Measurements from ENCODE around the gene SERPINE2.

The SERPINE2 gene

DNA sequence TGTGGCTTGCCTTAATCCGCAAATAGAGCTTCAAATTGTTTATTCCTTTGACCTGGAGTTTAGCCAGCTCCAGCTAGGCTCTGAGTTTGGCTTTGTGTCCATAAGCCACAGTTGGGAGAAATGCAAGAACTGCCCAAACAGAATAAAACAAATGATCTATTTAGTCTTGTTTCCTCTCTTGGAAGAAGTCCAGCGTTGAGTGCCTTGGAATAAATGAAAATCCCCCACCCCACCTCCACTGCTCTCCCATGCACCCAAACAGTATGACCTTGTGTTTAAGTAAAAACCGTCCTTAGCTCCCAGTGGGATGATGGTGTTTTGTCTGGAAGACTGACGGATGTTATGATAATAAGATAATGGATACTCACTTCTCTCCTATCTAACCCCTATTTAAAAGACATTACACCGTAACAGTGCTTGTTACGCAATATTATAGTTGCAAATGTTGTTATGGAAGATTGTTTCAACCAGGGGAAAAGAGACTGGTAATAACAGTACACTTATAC is 3.2 kb upstream of the SERPINE2 start:
- no peak for DNase-seq

DNA sequence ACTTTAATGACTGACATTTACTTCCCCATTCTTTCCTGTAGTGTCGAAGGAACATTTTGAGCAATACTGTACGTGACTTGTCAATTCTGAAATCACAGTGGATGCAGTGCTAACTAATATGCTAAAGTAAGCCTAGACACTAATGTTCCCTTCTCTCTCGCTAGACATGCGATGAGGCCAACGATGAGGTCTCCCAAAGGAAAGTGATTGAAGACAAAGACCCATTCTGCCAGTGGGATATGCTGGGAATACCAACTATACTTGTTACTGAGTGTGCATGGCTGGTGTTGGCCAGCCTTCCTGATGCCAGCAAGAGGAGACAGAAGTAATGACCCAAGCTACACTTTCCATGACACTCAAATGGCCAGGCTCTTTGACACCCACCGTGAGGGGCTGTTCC is 2.5 kb upstream of the SERPINE2 start:
- no peak for DNase-seq

GRCh38 chr2:224040753-224041152 is 1.7 kb upstream of the SERPINE2 start:
- no peak for DNase-seq

DNA sequence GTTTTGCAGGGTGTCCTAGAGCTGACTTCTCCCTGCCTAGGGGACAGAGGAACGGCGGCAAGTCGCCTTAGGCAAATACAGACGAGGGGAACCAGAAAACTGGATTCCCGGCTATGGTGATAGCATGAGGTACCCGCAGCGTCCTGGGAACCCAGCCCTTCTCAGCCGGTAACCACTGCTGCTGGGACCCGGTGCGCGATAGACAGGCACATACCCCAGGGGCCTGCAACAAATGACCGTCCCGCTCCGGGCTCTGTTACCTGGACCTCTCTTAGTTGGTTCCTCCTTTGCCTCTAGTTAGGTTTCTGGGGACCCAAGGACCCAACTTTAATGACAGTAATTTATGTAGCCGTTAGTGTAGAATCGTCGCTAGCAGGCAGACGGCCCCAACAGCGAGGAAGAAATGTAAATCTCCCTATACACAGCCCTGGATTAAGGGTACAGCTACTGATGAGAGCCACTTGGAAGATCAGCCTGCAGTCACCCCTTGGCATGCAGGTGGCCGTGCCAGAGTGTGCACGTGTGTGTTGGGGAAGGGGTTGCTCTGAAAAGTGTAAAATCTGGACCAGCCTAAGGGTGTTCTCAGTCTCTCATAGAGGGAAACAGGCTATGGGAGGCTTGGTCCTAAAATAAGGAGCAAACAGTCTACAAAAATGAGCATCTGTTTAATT is 819 bp upstream of the SERPINE2 start:
- DNase-seq, result peak; percentile 49

DNA sequence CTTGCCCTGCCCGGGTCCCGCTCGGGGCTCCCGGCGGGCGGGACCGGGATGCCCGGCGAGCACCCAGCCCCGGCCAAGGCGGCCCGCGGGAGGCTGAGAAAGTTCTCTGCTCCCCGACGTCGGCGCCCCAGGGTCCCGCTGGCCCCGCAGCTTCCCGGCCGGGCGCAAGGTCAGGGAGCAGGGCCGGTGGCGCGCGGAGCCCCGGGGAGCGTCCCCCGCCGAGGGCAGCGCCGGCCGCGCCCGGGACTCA is 331 bp downstream of the SERPINE2 start:
- no peak for DNase-seq

- DNase-seq, result no peak
Measured at GRCh38 chr2:224038049-224038829, 847 bp downstream of the SERPINE2 start.

GRCh38 chr2:224036731-224037361 is 2.2 kb downstream of the SERPINE2 start:
- no peak for DNase-seq

GRCh38 chr2:224034017-224034416 is 5.1 kb downstream of the SERPINE2 start:
- no peak for DNase-seq

- DNase-seq, result no peak
Measured at GRCh38 chr2:224033601-224034000, 5.5 kb downstream of the SERPINE2 start.

- DNase-seq, result no peak
Measured at GRCh38 chr2:224032283-224032682, 6.8 kb downstream of the SERPINE2 start.

GRCh38 chr2:224031358-224031970 is 7.6 kb downstream of the SERPINE2 start:
- no peak for DNase-seq

DNA sequence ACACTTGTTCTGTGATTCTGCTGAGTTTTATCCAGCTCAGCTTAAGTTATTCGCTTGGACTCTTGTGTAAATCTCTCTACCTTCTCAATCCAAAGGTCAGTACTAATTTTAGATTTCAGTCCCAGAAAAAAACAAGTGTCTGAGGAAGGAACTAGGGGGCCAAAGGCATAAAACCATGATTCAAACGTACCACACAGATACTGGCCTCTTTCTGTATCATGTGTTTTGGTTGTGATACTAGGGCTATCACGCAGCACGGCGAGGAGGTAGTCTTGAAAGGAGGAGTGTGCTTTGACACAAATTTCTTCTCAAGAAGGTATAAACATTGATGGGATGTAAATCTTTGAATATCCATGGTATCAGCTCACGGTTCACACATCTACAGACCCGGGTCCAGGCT is 8.3 kb downstream of the SERPINE2 start:
- DNase-seq, result no peak

DNA sequence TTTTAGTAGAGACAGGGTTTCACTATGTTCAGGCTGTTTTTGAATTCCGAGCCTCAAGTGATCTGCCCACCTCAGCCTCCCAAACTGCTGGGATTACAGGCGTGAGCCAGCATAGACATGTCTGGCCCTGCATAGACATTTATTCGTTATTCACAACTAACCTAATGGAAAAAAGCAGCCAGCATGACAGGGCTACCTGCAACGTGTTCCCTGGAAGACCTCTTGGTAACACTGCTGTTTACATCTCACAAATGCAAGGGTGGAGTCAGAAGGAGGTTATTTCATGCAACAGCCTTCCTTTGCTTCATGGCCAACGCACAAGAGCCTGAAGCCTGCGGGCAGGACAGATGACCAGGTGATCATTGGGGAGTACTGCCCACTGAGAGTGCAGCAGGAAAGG is 9.2 kb downstream of the SERPINE2 start:
- no peak for DNase-seq

DNA sequence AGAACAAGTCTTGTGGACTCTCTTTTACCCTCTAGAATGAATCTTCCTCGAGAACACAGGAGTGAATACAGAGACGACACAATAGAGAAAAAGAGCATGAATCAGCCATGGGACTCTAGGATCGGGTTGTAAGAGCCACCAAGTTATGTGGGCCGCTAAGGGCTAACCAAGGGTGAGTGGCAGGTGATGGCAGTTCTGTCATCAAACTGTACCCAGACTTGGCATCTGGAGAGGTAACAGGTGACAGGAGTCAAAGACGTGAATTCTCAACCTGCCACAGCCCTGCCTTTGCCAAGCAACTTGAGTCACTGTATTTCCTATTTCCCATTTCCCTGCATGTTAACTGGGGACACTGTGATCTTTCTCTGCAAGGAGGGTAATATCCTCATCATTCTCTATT is 11.2 kb downstream of the SERPINE2 start:
- DNase-seq, result no peak

- DNase-seq, result no peak
Measured at GRCh38 chr2:224027070-224027469, 12.0 kb downstream of the SERPINE2 start.

DNA sequence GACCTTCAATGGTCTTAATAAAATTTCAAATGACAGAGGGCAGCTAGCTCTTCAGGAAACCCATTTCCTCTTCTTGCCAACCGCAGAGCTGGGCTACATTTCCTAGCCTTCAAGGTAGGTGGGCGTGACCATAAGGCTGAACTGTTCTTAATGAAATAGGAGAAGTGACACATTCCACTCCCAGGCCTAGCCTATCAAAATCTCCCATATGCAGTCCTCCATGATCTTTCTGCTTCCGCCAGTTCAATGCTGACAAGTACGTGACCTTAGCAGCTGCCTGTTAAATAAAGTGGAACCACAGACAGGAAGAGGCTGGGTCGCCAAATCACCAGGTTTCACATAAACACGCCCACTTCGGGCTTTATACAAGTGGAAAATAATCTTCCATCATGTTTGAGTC is 13.2 kb downstream of the SERPINE2 start:
- DNase-seq, result no peak

DNA sequence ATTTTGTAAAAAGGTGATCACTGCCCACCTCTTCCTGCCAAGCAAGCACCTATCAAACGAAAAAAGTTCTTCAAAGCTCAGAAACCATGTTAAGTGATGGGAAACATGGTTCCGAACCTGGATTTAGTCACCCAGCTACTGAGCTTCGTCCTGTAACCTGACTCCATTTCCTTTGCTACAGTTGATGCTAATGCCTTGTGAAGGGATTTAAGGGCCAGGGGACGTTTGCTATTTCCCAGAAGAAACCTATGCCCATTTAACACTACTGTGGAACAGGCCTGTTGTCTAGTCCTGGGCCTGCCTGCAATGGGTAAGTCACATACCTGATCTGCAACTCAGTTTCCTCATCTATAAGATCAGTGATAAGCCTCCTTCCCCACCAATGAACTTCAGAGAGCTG is 14.8 kb downstream of the SERPINE2 start:
- DNase-seq, result no peak

DNA sequence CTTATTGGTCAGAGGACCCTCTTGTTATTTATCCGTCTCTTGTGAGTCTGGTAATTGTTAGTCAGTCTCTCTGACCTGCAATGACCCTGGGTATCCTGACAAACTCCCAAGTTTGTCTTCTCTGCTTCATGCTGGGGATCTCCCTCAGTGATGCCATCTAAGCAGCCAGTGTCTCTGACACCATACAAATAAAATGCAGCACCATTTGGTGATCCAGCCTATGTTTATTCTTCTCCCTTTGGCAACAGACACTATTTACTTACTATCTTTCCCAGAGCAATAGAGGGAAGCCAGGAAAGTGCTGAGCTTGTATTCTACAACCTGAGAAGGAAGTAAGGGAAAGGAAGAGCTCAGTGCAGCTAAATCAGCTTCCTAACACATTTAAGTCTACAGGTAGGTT is 15.9 kb downstream of the SERPINE2 start:
- DNase-seq, result no peak

GRCh38 chr2:224022486-224022885 is 16.6 kb downstream of the SERPINE2 start:
- no peak for DNase-seq

DNA sequence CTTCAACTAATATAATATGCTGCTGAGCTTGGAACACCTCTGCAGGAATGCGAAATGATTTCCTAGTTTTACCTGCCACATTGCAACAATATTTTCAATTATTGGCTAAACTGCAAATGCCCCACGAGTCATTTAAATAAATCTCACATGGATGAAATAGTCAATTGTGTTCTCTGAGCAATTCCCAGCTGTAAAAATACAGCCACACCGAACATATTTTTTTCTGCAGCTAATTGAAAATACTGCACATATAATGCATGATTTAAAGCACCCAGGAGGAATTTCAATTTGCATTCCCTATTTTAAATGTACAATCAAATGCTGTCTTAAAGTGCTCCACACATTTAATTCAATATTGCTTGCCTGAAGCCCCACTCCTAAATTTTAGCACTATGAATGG is 18.6 kb downstream of the SERPINE2 start:
- no peak for DNase-seq

DNA sequence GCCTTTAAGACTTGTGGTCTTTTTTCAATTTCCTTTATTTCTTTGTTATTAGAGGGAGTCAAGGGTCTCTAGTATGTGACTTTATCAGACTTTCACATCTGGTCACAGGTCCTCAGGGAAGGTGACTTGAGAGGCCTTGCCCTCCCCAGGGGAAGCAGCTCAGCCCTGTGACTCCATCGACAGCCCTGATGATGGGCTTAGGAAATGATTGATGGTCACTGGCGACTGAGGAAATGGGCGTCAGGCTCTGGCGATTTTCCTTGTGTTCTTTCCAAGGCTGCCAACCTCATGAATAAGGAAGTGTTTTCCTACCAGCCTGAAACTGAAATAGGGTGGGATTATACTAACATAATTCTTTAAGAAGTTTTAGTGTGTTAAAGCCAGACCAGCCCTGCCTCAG is 21.1 kb downstream of the SERPINE2 start:
- no peak for DNase-seq

DNA sequence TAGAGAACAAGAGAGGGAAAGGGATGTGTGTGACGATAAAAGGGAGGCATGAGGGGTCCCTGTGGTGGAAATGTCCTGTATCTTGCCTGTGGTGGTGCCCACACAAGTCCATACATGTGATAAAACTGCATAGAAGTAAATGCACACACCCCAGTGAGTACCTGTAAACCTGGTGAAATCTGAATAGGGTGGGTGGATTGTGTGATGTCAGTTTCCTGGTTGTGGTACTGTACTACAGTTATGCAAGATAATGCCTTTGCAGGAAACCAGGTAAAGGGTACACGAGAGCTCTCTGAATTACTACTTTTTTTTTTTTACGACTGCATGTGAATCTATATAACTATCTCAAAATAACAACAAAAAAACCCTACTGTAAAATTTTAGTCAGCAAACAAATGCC is 22.1 kb downstream of the SERPINE2 start:
- DNase-seq, result no peak

DNA sequence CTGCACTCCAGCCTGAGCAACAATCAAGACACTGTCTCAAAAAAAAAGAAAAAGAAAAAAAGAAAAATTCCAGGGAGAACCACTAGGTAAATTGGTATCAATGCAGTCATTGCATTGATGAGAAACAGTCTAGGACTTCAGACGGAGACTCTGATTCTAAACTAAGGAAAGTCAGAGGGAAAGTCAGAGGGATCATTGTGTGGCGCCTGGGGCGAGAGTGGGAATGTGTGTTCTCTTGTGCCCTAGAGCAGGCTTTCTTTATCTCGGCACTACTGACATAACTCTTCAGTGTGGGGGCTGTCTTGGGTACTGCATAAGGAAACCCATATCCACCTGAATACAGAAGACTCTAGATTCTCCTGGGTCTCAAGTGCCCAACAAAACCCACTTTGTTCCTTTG is 24.8 kb downstream of the SERPINE2 start:
- no peak for DNase-seq

- no peak for DNase-seq
Measured at GRCh38 chr2:224011837-224012236, 27.2 kb downstream of the SERPINE2 start.
